Uterus (tissue), 4 donors: ENCODE data around the gene VAMP5. TPM values are rescaled to one million over a fixed set of nuclear protein-coding genes. Genes with fewer than 3 reads are reported as not detected.
"Not testable (repeated sequence)": the region's sequence is repeated elsewhere in the genome, so short reads cannot be mapped to it uniquely, and the experiment has no call there.

ENCODE experiments used
- DNase-seq, 2 donors: peaks; one replicate each; pipeline ENCODE4 v3.0.0-alpha.2; 2019 to 2020
- H3K27ac ChIP-seq, 2 donors: fragments of 200-600 bp; sonication (generic); 1 replicate in 1 of 2; 2 replicates in 1 of 2; pipeline ENCODE4 v1.5.1; 2016 to 2018
- H3K27me3 ChIP-seq, 2 donors: fragments of 200-600 bp; sonication (generic); one replicate each; pipeline ENCODE4 v1.5.1; 2018 to 2019; ENCODE audit warnings: control low read depth in 1 of 2
- H3K36me3 ChIP-seq, 2 donors: fragments of 200-600 bp; sonication (generic); one replicate each; pipeline ENCODE4 v1.5.1; 2019; ENCODE audit warnings: control low read depth in 1 of 2
- H3K4me1 ChIP-seq, 2 donors: fragments of 200-600 bp; sonication (generic); one replicate each; pipeline ENCODE4 v1.5.1; 2018 to 2019; ENCODE audit warnings: control low read depth in 1 of 2
- H3K4me3 ChIP-seq, 2 donors: fragments of 200-600 bp; sonication (generic); 1 replicate in 1 of 2; 2 replicates in 1 of 2; pipeline ENCODE4 v1.5.1; 2018 to 2019; ENCODE audit warnings: mild to moderate bottlenecking in 1 of 2
- H3K9me3 ChIP-seq, 2 donors: fragments of 200-600 bp; sonication (generic); one replicate each; pipeline ENCODE4 v1.5.1; 2019; ENCODE audit warnings: control low read depth in 1 of 2
- POLR2A ChIP-seq, 2 donors: fragments of 450-650 bp; IDR thresholded peaks; one replicate each; pipeline ENCODE4 v1.6.1; 2016; ENCODE audit warnings: antibody characterized with exemption in 2 of 2, mild to moderate bottlenecking in 1 of 2, moderate library complexity in 1 of 2
- intact Hi-C: fragments of 100-400 bp; cut with DNase I; formaldehyde crosslinking; loops from one replicate; pipeline ENCODE4 v1.15.1; 2023; ENCODE audit warnings: low total_unique reads
- total RNA-seq, 4 donors: library from RNA; depleted of rRNA in 3 of 4; stranded (reverse); fragments of >200 nt in 3 of 4; gene quantifications; one replicate each; pipeline versions ENCODE4 v1.1.0 to v1.2.4, GENCODE V29; 2014 to 2023
- TF ChIP-seq, protein P1 (sequence below), 4 experiments: fragments of 200-600 bp in 2 of 4; fragments of 450-650 bp in 2 of 4; sonication (generic) in 2 of 4; IDR thresholded peaks; one replicate each; pipeline ENCODE4 v1.5.1; 2016 to 2019; ENCODE audit warnings: antibody characterized with exemption in 4 of 4, mild to moderate bottlenecking in 2 of 4, moderate library complexity in 1 of 4
- donor health status: DM: yes; HTN: yes; CAD: no.

The VAMP5 gene
- total RNA-seq, 4 donors from 2014 or later = 25.6 to 197 (median 99.5) TPM

DNA sequence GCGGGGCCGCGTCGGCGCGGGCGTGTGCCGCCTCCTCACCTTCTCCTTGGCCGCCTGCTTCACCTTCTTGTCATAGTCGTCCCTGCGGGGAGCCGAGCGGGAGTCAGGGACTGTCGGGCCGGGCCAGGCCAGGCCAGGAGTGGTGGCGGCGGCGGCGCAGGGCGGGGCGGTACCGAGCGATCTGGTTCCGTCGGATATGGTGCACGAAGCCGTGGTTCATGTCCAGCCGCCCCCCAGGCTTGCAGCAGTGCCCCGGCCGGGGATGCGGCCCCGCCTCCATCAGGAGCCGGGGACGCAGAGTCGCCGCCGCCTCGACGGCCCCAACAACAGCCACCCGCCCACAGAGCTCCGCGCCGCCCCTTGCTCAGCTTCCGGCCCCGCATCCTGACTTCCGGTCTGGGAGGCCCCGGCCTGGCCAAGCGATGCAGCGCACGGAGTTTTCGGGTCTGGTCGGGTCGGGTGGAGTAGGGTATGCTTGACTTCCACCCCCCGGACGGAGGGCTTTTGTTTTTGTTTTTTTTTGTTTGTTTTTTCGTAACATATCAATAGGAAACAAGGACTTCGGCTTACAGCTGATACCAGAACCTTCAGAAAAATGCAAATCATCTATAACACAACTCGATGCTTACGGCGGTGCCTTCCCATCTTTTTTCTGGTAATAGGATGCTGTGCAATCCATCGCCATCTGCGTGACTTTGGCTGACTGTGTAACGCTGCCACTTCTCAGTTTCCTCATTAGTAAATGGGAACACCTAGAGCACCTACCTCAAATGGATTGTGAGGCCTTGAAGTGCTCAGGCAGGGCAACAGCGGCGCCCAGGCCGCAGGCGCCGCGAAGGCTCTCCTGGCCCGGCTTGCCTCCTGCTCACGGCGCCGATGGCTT, 27.7 kb downstream of the VAMP5 start, which contains the start of gene C2orf68:
Gene C2orf68 (minus strand): TSS at position 362 of the 883 bp plus-strand sequence. CDS start 82 bp downstream, at position 280.
- TF ChIP-seq, protein P1, sequence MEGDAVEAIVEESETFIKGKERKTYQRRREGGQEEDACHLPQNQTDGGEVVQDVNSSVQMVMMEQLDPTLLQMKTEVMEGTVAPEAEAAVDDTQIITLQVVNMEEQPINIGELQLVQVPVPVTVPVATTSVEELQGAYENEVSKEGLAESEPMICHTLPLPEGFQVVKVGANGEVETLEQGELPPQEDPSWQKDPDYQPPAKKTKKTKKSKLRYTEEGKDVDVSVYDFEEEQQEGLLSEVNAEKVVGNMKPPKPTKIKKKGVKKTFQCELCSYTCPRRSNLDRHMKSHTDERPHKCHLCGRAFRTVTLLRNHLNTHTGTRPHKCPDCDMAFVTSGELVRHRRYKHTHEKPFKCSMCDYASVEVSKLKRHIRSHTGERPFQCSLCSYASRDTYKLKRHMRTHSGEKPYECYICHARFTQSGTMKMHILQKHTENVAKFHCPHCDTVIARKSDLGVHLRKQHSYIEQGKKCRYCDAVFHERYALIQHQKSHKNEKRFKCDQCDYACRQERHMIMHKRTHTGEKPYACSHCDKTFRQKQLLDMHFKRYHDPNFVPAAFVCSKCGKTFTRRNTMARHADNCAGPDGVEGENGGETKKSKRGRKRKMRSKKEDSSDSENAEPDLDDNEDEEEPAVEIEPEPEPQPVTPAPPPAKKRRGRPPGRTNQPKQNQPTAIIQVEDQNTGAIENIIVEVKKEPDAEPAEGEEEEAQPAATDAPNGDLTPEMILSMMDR (IDR thresholded peaks at IDR 0.05) = no peak
- TF ChIP-seq POLR2A (IDR thresholded peaks at IDR 0.05) = peak in 1 of 2 donors; percentile 74
- no peaks in the 10 kb centered on the region for H3K9me3 ChIP-seq
- no peaks in the 10 kb centered on the region for H3K27me3 ChIP-seq
- H3K36me3 ChIP-seq = no peaks in the 10 kb centered on the region
- H3K4me3 ChIP-seq = peak within 1 kb of the TSS; percentile 62 to 97
- peak within 1 kb of the TSS; percentile 75 to 86 for H3K27ac ChIP-seq
- intact Hi-C loops = no loop called here
- H3K4me1 ChIP-seq = peaks cover 0 to 5% of the 10 kb centered on the region in 2 donors
- DNase-seq = peak; percentile 87 to 89

GRCh38 chr2:85613717-85614515, 29.7 kb downstream of the VAMP5 start:
- intact Hi-C loops = no loop called here
- Histone ChIP-seq H3K9me3 (no peaks in the 10 kb centered on the region), H3K27ac (no peak overlapping the region), H3K4me3 (no peak overlapping the region), H3K4me1 (peaks cover 8 to 11% of the 10 kb centered on the region in 2 donors), H3K27me3 (no peaks in the 10 kb centered on the region), H3K36me3 (no peaks in the 10 kb centered on the region)
- TF ChIP-seq, protein P1 (IDR thresholded peaks at IDR 0.05) = no peak
- TF ChIP-seq POLR2A (IDR thresholded peaks at IDR 0.05) = no peak
- DNase-seq = no peak

DNA sequence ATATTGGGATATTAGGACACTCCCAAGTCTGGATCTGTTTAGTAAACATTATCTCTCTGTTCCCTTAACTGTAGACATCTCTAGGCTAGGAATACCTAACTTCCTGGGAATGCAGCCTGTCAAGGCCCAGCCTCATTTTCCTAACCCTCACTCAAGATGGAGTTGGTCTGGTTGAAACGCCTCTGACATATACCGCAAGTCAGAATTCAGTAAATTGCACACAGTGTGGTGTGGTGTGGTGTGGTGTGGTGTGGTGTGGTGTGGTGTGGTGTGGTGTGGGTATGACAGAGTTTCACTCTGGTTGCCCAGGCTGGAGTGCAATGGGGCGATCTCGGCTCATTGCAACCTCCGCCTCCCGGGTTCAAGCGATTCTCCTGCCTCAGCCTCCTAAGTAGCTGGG, 30.5 kb downstream of the VAMP5 start:
- DNase-seq, H3K4me3 ChIP-seq, intact Hi-C loops, H3K36me3 ChIP-seq, H3K27ac ChIP-seq, H3K9me3 ChIP-seq, H3K27me3 ChIP-seq: not testable (repeated sequence)
- peaks cover 8 to 11% of the 10 kb centered on the region in 2 donors for H3K4me1 ChIP-seq

DNA sequence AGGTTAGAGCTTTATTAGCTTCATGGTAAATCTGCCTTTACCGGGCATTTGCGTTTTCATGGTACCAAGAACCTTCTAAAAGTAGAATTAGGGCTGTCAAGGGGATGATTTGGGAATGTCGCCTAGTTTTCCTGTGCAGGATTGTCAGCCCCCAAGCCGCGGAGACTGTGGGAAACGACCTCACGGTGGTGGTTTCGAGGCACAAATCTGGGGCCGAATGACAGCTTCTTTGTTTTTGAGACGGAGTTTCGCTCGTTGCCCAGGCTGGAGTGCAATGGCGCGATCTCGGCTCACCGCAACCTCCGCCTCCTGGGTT, 31.1 kb downstream of the VAMP5 start:
- peaks cover 8 to 11% of the 10 kb centered on the region in 2 donors for H3K4me1 ChIP-seq
- H3K36me3 ChIP-seq = no peaks in the 10 kb centered on the region
- H3K9me3 ChIP-seq = no peaks in the 10 kb centered on the region
- peak overlapping the region; percentile 82 to 87 for H3K27ac ChIP-seq
- no peak for TF ChIP-seq POLR2A (IDR thresholded peaks at IDR 0.05)
- TF ChIP-seq, protein P1 (IDR thresholded peaks at IDR 0.05) = no peak
- H3K4me3 ChIP-seq = peak overlapping the region in 1 of 2 donors; percentile 91
- H3K27me3 ChIP-seq = no peaks in the 10 kb centered on the region
- intact Hi-C loops = no loop called here
- DNase-seq = no peak

- H3K27ac ChIP-seq, intact Hi-C loops, DNase-seq, H3K27me3 ChIP-seq, H3K36me3 ChIP-seq, H3K9me3 ChIP-seq, H3K4me3 ChIP-seq: not testable (repeated sequence)
- peaks cover 8 to 11% of the 10 kb centered on the region in 2 donors for H3K4me1 ChIP-seq
These were observed 33.5 kb downstream of the VAMP5 start for GRCh38 chr2:85617723-85618122.

- H3K27me3 ChIP-seq = no peaks in the 10 kb centered on the region
- H3K36me3 ChIP-seq = no peaks in the 10 kb centered on the region
- DNase-seq = no peak
- no peak overlapping the region for H3K4me3 ChIP-seq
- H3K9me3 ChIP-seq = no peaks in the 10 kb centered on the region
- intact Hi-C loops = no loop called here
- H3K27ac ChIP-seq = no peak overlapping the region
- TF ChIP-seq, protein P1 (IDR thresholded peaks at IDR 0.05) = no peak
- TF ChIP-seq POLR2A (IDR thresholded peaks at IDR 0.05) = no peak
- peaks cover 8 to 11% of the 10 kb centered on the region in 2 donors for H3K4me1 ChIP-seq
These were observed 35.4 kb downstream of the VAMP5 start for GRCh38 chr2:85619617-85620016.
